BLaER1 treated with 17β-estradiol and CSF1 and Interleukin-3, amounts not matched to agents 10 nM and 100 nM (cell line): ENCODE results near the gene SLC29A3.

Source experiments
- H3K27ac ChIP-seq, 11 experiments: shearing (Covaris generic); formaldehyde crosslinking; 2 replicates each; pipeline ENCODE4 v1.8.1; 2022
- H3K27me3 ChIP-seq, 11 experiments: shearing (Covaris generic); formaldehyde crosslinking; 2 replicates each; pipeline ENCODE4 v1.8.1; 2022
- H3K36me3 ChIP-seq, 11 experiments: shearing (Covaris generic); formaldehyde crosslinking; 2 replicates each; pipeline ENCODE4 v1.8.1; 2022
- H3K4me1 ChIP-seq, 10 experiments: shearing (Covaris generic); formaldehyde crosslinking; 2 replicates each; pipeline ENCODE4 v1.8.1; 2022
- H3K4me2 ChIP-seq, 11 experiments: shearing (Covaris generic); formaldehyde crosslinking; 2 replicates each; pipeline ENCODE4 v1.8.1; 2022
- H3K4me3 ChIP-seq, 10 experiments: shearing (Covaris generic); formaldehyde crosslinking; 2 replicates each; pipeline ENCODE4 v1.8.1; 2022
- H3K9ac ChIP-seq, 11 experiments: shearing (Covaris generic); formaldehyde crosslinking; 2 replicates each; pipeline ENCODE4 v1.8.1; 2022
- H3K9me3 ChIP-seq, 11 experiments: shearing (Covaris generic); formaldehyde crosslinking; replicated peaks in 1 of 11; 2 replicates each; pipeline ENCODE4 v1.8.1; 2022
- H4K20me1 ChIP-seq, 11 experiments: shearing (Covaris generic); formaldehyde crosslinking; 2 replicates each; pipeline ENCODE4 v1.8.1; 2022
- Cebpa-rat ChIP-seq, 11 experiments: shearing (Covaris generic); IDR thresholded peaks; 2 replicates each; pipeline ENCODE4 v1.8.1; 2022

The SLC29A3 gene

GRCh38 chr10:71365366-71365765, 46.3 kb downstream of the SLC29A3 start:
- H3K36me3 ChIP-seq, result peaks cover 19 to 47% (median 41%) of the 10 kb centered on the region in 11 experiments
- H3K27me3 ChIP-seq, result no peaks in the 10 kb centered on the region
- peaks cover 0 to 6% (median 0%) of the 10 kb centered on the region in 11 experiments; a peak in 1 of 22 replicates for H4K20me1 ChIP-seq
- no peaks in the 10 kb centered on the region for H3K9me3 ChIP-seq
- H3K4me1 ChIP-seq, result peaks cover 0 to 74% (median 25%) of the 10 kb centered on the region in 10 experiments; a peak in 17 of 20 replicates
- H3K27ac ChIP-seq, result peak overlapping the region in 2 of 11 experiments; percentile 11 to 37; a peak in 2 of 22 replicates
- TF ChIP-seq Cebpa-rat (IDR thresholded peaks at IDR 0.05), result no peak
- H3K4me3 ChIP-seq, result no peak overlapping the region
- peak overlapping the region in 4 of 11 experiments; percentile 36 to 89 (median 79); a peak in 8 of 22 replicates for H3K4me2 ChIP-seq
- H3K9ac ChIP-seq, result no peak overlapping the region

- H3K9ac ChIP-seq, result peak overlapping the region in 2 of 11 experiments; percentile 9 to 17; a peak in 1 of 22 replicates
- no peak for TF ChIP-seq Cebpa-rat (IDR thresholded peaks at IDR 0.05)
Measured at GRCh38 chr10:71366690-71367089, 47.6 kb downstream of the SLC29A3 start.

GRCh38 chr10:71367271-71367670, 48.2 kb downstream of the SLC29A3 start:
- Histone ChIP-seq H3K27ac (peak overlapping the region in 5 of 11 experiments; percentile 1 to 58 (median 41); a peak in 8 of 22 replicates), H3K9ac (peak overlapping the region in 2 of 11 experiments; percentile 9 to 17; a peak in 1 of 22 replicates), H4K20me1 (peaks cover 0 to 6% (median 0%) of the 10 kb centered on the region in 11 experiments; a peak in 1 of 22 replicates), H3K27me3 (no peaks in the 10 kb centered on the region), H3K4me1 (peaks cover 7 to 84% (median 38%) of the 10 kb centered on the region in 10 experiments; a peak in 18 of 20 replicates), H3K4me3 (no peak overlapping the region), H3K36me3 (peaks cover 8 to 30% (median 22%) of the 10 kb centered on the region in 11 experiments), H3K9me3 (no peaks in the 10 kb centered on the region), H3K4me2 (peak overlapping the region in 9 of 11 experiments; percentile 20 to 89 (median 75); a peak in 16 of 22 replicates)
- no peak for TF ChIP-seq Cebpa-rat (IDR thresholded peaks at IDR 0.05)

More at GRCh38 chr10:71366690-71367089, 47.6 kb downstream of the SLC29A3 start:
- H3K4me1 ChIP-seq, result peaks cover 4 to 78% (median 33%) of the 10 kb centered on the region in 10 experiments; a peak in 18 of 20 replicates
- peaks cover 14 to 35% (median 27%) of the 10 kb centered on the region in 11 experiments for H3K36me3 ChIP-seq
- no peak overlapping the region for H3K4me3 ChIP-seq
- H3K9me3 ChIP-seq, result no peaks in the 10 kb centered on the region
- H4K20me1 ChIP-seq, result peaks cover 0 to 6% (median 0%) of the 10 kb centered on the region in 11 experiments; a peak in 1 of 22 replicates
- H3K27me3 ChIP-seq, result no peaks in the 10 kb centered on the region
- peak overlapping the region in 8 of 11 experiments; percentile 22 to 89 (median 76); a peak in 14 of 22 replicates for H3K4me2 ChIP-seq
- peak overlapping the region in 4 of 11 experiments; percentile 13 to 58 (median 48); a peak in 8 of 22 replicates for H3K27ac ChIP-seq

GRCh38 chr10:71368176-71368575, 49.1 kb downstream of the SLC29A3 start:
- Histone ChIP-seq H3K27me3 (no peaks in the 10 kb centered on the region), H3K9ac (no peak overlapping the region), H3K9me3 (no peaks in the 10 kb centered on the region), H3K4me3 (no peak overlapping the region), H4K20me1 (peaks cover 0 to 6% (median 0%) of the 10 kb centered on the region in 11 experiments; a peak in 1 of 22 replicates), H3K36me3 (peaks cover under 1 to 20% (median 13%) of the 10 kb centered on the region in 11 experiments; a peak in 17 of 22 replicates), H3K4me2 (peak overlapping the region in 4 of 11 experiments; percentile 75 to 89 (median 84); a peak in 8 of 22 replicates), H3K27ac (peak overlapping the region in 1 of 11 experiments; percentile 58; a peak in 1 of 22 replicates), H3K4me1 (peaks cover 7 to 93% (median 47%) of the 10 kb centered on the region in 10 experiments; a peak in 18 of 20 replicates)
- no peak for TF ChIP-seq Cebpa-rat (IDR thresholded peaks at IDR 0.05)

- Histone ChIP-seq H3K27ac (no peak overlapping the region), H3K4me3 (no peak overlapping the region), H3K27me3 (no peaks in the 10 kb centered on the region), H4K20me1 (peaks cover 0 to 6% (median 0%) of the 10 kb centered on the region in 11 experiments; a peak in 1 of 22 replicates), H3K4me1 (peaks cover 7 to 98% (median 52%) of the 10 kb centered on the region in 10 experiments; a peak in 18 of 20 replicates), H3K36me3 (peaks cover 0 to 16% (median 10%) of the 10 kb centered on the region in 11 experiments; a peak in 10 of 22 replicates), H3K9ac (no peak overlapping the region), H3K4me2 (peak overlapping the region in 4 of 11 experiments; percentile 75 to 89 (median 84); a peak in 7 of 22 replicates), H3K9me3 (no peaks in the 10 kb centered on the region)
- TF ChIP-seq Cebpa-rat (IDR thresholded peaks at IDR 0.05), result no peak
Measured at GRCh38 chr10:71368643-71369042, 49.6 kb downstream of the SLC29A3 start.

- no peak for TF ChIP-seq Cebpa-rat (IDR thresholded peaks at IDR 0.05)
- H3K4me1 ChIP-seq, result peaks cover 7 to 98% (median 50%) of the 10 kb centered on the region in 10 experiments; a peak in 18 of 20 replicates
- H3K36me3 ChIP-seq, result peaks cover 0 to 8% (median 1%) of the 10 kb centered on the region in 11 experiments; a peak in 7 of 22 replicates
- H3K4me3 ChIP-seq, result no peak overlapping the region
- H3K27me3 ChIP-seq, result no peaks in the 10 kb centered on the region
- H3K9me3 ChIP-seq, result no peaks in the 10 kb centered on the region
- H4K20me1 ChIP-seq, result no peaks in the 10 kb centered on the region; a peak in 1 of 22 replicates
- peak overlapping the region in 2 of 11 experiments; percentile 75 to 89; a peak in 4 of 22 replicates for H3K4me2 ChIP-seq
- no peak overlapping the region for H3K27ac ChIP-seq
- H3K9ac ChIP-seq, result no peak overlapping the region
Measured at GRCh38 chr10:71369602-71370001, 50.5 kb downstream of the SLC29A3 start.

- peaks cover 0 to 7% (median 0%) of the 10 kb centered on the region in 11 experiments; a peak in 4 of 22 replicates for H3K36me3 ChIP-seq
- H3K9ac ChIP-seq, result no peak overlapping the region
- H3K4me1 ChIP-seq, result peaks cover 7 to 98% (median 48%) of the 10 kb centered on the region in 10 experiments; a peak in 18 of 20 replicates
- H3K27me3 ChIP-seq, result no peaks in the 10 kb centered on the region
- H4K20me1 ChIP-seq, result no peaks in the 10 kb centered on the region
- peak overlapping the region in 2 of 11 experiments; percentile 75 to 89; a peak in 2 of 22 replicates for H3K4me2 ChIP-seq
- H3K27ac ChIP-seq, result no peak overlapping the region
- TF ChIP-seq Cebpa-rat (IDR thresholded peaks at IDR 0.05), result no peak
- no peaks in the 10 kb centered on the region for H3K9me3 ChIP-seq
- no peak overlapping the region for H3K4me3 ChIP-seq
Measured at GRCh38 chr10:71370031-71370430, 51.0 kb downstream of the SLC29A3 start.

GRCh38 chr10:71371750-71372166, 52.7 kb downstream of the SLC29A3 start:
- H3K27ac ChIP-seq, result peak overlapping the region in 6 of 11 experiments; percentile 35 to 75 (median 66); a peak in 10 of 22 replicates

More at GRCh38 chr10:71371750-71372166, 52.7 kb downstream of the SLC29A3 start:
- Histone ChIP-seq H4K20me1 (no peaks in the 10 kb centered on the region), H3K27me3 (no peaks in the 10 kb centered on the region), H3K36me3 (no peaks in the 10 kb centered on the region), H3K4me1 (peaks cover 18 to 98% (median 54%) of the 10 kb centered on the region in 10 experiments), H3K9ac (peak overlapping the region in 6 of 11 experiments; percentile 28 to 66 (median 46); a peak in 10 of 22 replicates), H3K4me3 (0 out of 20 replicates have a peak overlapping the region, but pooled peaks of 1 of the 10 experiments have one; percentile 1), H3K4me2 (peak overlapping the region in 8 of 11 experiments; percentile 10 to 92 (median 73); a peak in 14 of 22 replicates), H3K9me3 (no peaks in the 10 kb centered on the region)
- TF ChIP-seq Cebpa-rat (IDR thresholded peaks at IDR 0.05), result no peak
